HepG2 (cell line): ENCODE results near the gene WDR19. TPM values are rescaled to one million over a fixed set of nuclear protein-coding genes. Genes with fewer than 3 reads are reported as not detected.
A peak's percentile ranks its signal among the peaks of the same experiment; 100 is the strongest.

Source experiments
- ATF2 ChIP-seq: sonication (generic); formaldehyde crosslinking; IDR thresholded peaks from 2 replicates; pipeline ENCODE4 v1.4.0; 2020; ENCODE audit warnings: missing genetic modification reagents
- ATF7-NPFF ChIP-seq: sonication (generic); formaldehyde crosslinking; IDR thresholded peaks from 2 replicates; pipeline ENCODE4 v1.8.1; 2023; ENCODE audit warnings: mild to moderate bottlenecking, low read depth, missing genetic modification reagents, moderate library complexity
- HMG20A ChIP-seq: IDR thresholded peaks from 2 replicates; pipeline ENCODE4 v1.6.1; 2016; ENCODE audit warnings: borderline replicate concordance
- HNRNPL ChIP-seq: fragments of 200-400 bp; formaldehyde crosslinking; IDR thresholded peaks from 2 replicates; pipeline ENCODE4 v1.6.1; 2017; ENCODE audit warnings: mild to moderate bottlenecking, low read depth, low read length
- ONECUT2 ChIP-seq: sonication (generic); formaldehyde crosslinking; IDR thresholded peaks from 2 replicates; pipeline ENCODE4 v1.4.0; 2020; ENCODE audit warnings: missing genetic modification reagents
- PBX2 ChIP-seq: IDR thresholded peaks from 2 replicates; pipeline ENCODE4 v1.6.1; 2016; ENCODE audit warnings: control low read depth
- PCBP1 ChIP-seq: fragments of 200-400 bp; formaldehyde crosslinking; IDR thresholded peaks from 2 replicates; pipeline ENCODE4 v1.6.1; 2017; ENCODE audit warnings: mild to moderate bottlenecking, low read depth, low read length, borderline replicate concordance
- RBAK ChIP-seq: sonication (generic); formaldehyde crosslinking; IDR thresholded peaks from 2 replicates; pipeline ENCODE4 v1.5.1; 2020; ENCODE audit warnings: mild to moderate bottlenecking, missing genetic modification reagents
- STAT5B ChIP-seq: sonication (generic); formaldehyde crosslinking; IDR thresholded peaks from 2 replicates; pipeline ENCODE4 v1.4.0; 2020; ENCODE audit warnings: missing genetic modification reagents
- TEAD2 ChIP-seq: sonication (generic); formaldehyde crosslinking; IDR thresholded peaks from 2 replicates; pipeline ENCODE4 v1.9.0; 2021; ENCODE audit warnings: missing genetic modification reagents
- THYN1 ChIP-seq: sonication (generic); formaldehyde crosslinking; IDR thresholded peaks from 2 replicates; pipeline ENCODE4 v1.8.1; 2023; ENCODE audit warnings: low read depth, mild to moderate bottlenecking, moderate library complexity, missing genetic modification reagents, borderline replicate concordance
- ZC3H4 ChIP-seq: sonication (generic); formaldehyde crosslinking; IDR thresholded peaks from 2 replicates; pipeline ENCODE4 v1.4.0; 2020; ENCODE audit warnings: missing genetic modification reagents, borderline replicate concordance
- ZNF18 ChIP-seq: sonication (generic); formaldehyde crosslinking; IDR thresholded peaks from 2 replicates; pipeline ENCODE4 v1.8.0; 2022; ENCODE audit warnings: mild to moderate bottlenecking, missing genetic modification reagents; ENCODE audit not compliant: insufficient replicate concordance
- ZNF263 ChIP-seq: sonication (generic); formaldehyde crosslinking; IDR thresholded peaks from 2 replicates; pipeline ENCODE4 v1.4.0; 2020; ENCODE audit warnings: missing genetic modification reagents
- ZNF460 ChIP-seq: sonication (generic); formaldehyde crosslinking; IDR thresholded peaks from 2 replicates; pipeline ENCODE4 v1.5.1; 2020; ENCODE audit warnings: missing genetic modification reagents, mild to moderate bottlenecking, borderline replicate concordance
- ZNF550 ChIP-seq: sonication (generic); formaldehyde crosslinking; IDR thresholded peaks from 2 replicates; pipeline ENCODE4 v1.4.0; 2020; ENCODE audit warnings: mild to moderate bottlenecking, missing genetic modification reagents, borderline replicate concordance
- ZNF883 ChIP-seq: sonication (generic); formaldehyde crosslinking; IDR thresholded peaks from 2 replicates; pipeline ENCODE4 v1.5.1; 2020; ENCODE audit warnings: mild to moderate bottlenecking, missing genetic modification reagents; ENCODE audit errors: not compliant biosample characterization
- ZSCAN21 ChIP-seq: sonication (generic); formaldehyde crosslinking; IDR thresholded peaks from 2 replicates; pipeline ENCODE4 v1.8.0; 2022; ENCODE audit warnings: mild to moderate bottlenecking, missing genetic modification reagents, moderate library complexity, borderline replicate concordance
- polyA plus RNA-seq, 8 experiments: library from polyadenylated mRNA; depleted of rRNA in 3 of 8; stranded (reverse) in 7 of 8; unstranded in 1 of 8; fragments of >200 nt; fragmentation: Illumina TruSeq in 4 of 8; extraction: Trizol in 4 of 8; gene quantifications; 2 replicates each; pipeline versions ENCODE4 v1.2.1 to v1.2.3, GENCODE V29; 2011 to 2016; ENCODE audit warnings: low read depth in 4 of 8, missing spikeins in 1 of 8, mixed read lengths in 1 of 8; ENCODE audit not compliant: insufficient read depth in 1 of 8
- total RNA-seq, 5 experiments: library from RNA; depleted of rRNA; stranded (reverse); fragments of >200 nt; fragmentation: Illumina TruSeq; extraction: Trizol; gene quantifications; 2 replicates each; pipeline ENCODE4 v1.2.3, GENCODE V29; 2016; ENCODE audit warnings: low read depth in 1 of 5
- TF ChIP-seq, protein P1 (sequence below): sonication (generic); formaldehyde crosslinking; IDR thresholded peaks from 2 replicates; pipeline ENCODE4 v1.4.0; 2020; ENCODE audit warnings: mild to moderate bottlenecking, missing genetic modification reagents
- TF ChIP-seq, protein P2 (sequence below), 2 experiments: fragments of 450-650 bp in 1 of 2; sonication (generic) in 1 of 2; formaldehyde crosslinking; IDR thresholded peaks; 2 replicates each; pipeline versions ENCODE4 v1.5.0 to v1.8.0; 2020 to 2022; ENCODE audit warnings: mild to moderate bottlenecking in 1 of 2, missing genetic modification reagents in 1 of 2
- TF ChIP-seq, protein P3 (sequence below): sonication (generic); formaldehyde crosslinking; IDR thresholded peaks from 2 replicates; pipeline ENCODE4 v1.4.0; 2020; ENCODE audit warnings: mild to moderate bottlenecking, missing genetic modification reagents

WDR19 gene
- total and polyA plus RNA-seq, 2 of the 13 experiments (the other 11 are each of a cell fraction or from before 2014, with no cell fraction given), result 22.9 to 34.1 TPM

GRCh38 chr4:39324897-39325613 lies 142.7 kb downstream of the WDR19 start (continued):
- TF ChIP-seq ZNF883 (CRISPR knock-in tag) (no peak), ATF2 (CRISPR knock-in tag) (peak; percentile 83; the same call in 1 of the 2 replicates), ATF7-NPFF (CRISPR knock-in tag) (no peak), PBX2 (CRISPR knock-in tag) (no peak), ZC3H4 (CRISPR knock-in tag) (no peak), ZSCAN21 (CRISPR knock-in tag) (no peak), ZNF18 (no peak), STAT5B (no peak), ZNF460 (CRISPR knock-in tag) (peak; percentile 81), PCBP1 (no peak), THYN1 (CRISPR knock-in tag) (no peak), ZNF263 (CRISPR knock-in tag) (no peak), TEAD2 (CRISPR knock-in tag) (no peak), HMG20A (CRISPR knock-in tag) (peak; percentile 49; the same call in 1 of the 2 replicates), HNRNPL (no peak), RBAK (no peak), ZNF550 (CRISPR knock-in tag) (no peak), ONECUT2 (CRISPR knock-in tag) (no peak)
- TF ChIP-seq, protein P1, sequence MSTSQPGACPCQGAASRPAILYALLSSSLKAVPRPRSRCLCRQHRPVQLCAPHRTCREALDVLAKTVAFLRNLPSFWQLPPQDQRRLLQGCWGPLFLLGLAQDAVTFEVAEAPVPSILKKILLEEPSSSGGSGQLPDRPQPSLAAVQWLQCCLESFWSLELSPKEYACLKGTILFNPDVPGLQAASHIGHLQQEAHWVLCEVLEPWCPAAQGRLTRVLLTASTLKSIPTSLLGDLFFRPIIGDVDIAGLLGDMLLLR (CRISPR knock-in tag), result no peak
- TF ChIP-seq, protein P2, sequence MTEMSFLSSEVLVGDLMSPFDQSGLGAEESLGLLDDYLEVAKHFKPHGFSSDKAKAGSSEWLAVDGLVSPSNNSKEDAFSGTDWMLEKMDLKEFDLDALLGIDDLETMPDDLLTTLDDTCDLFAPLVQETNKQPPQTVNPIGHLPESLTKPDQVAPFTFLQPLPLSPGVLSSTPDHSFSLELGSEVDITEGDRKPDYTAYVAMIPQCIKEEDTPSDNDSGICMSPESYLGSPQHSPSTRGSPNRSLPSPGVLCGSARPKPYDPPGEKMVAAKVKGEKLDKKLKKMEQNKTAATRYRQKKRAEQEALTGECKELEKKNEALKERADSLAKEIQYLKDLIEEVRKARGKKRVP (CRISPR knock-in tag; IDR thresholded peaks at IDR 0.05), result peak in 1 of 2 experiments; percentile 36; a peak in 1 of 4 replicates
- TF ChIP-seq, protein P3, sequence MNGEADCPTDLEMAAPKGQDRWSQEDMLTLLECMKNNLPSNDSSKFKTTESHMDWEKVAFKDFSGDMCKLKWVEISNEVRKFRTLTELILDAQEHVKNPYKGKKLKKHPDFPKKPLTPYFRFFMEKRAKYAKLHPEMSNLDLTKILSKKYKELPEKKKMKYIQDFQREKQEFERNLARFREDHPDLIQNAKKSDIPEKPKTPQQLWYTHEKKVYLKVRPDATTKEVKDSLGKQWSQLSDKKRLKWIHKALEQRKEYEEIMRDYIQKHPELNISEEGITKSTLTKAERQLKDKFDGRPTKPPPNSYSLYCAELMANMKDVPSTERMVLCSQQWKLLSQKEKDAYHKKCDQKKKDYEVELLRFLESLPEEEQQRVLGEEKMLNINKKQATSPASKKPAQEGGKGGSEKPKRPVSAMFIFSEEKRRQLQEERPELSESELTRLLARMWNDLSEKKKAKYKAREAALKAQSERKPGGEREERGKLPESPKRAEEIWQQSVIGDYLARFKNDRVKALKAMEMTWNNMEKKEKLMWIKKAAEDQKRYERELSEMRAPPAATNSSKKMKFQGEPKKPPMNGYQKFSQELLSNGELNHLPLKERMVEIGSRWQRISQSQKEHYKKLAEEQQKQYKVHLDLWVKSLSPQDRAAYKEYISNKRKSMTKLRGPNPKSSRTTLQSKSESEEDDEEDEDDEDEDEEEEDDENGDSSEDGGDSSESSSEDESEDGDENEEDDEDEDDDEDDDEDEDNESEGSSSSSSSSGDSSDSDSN (CRISPR knock-in tag), result no peak
